NCI-H1436 (cell line): Measurements from ENCODE around the gene TICAM2.

Experiments
- DNase-seq: peaks from one replicate; lab custom pipeline; 2025; lab: John Stamatoyannopoulos, UW

The TICAM2 gene

GRCh38 chr5:115607935-115608334 lies 5.7 kb upstream of the TICAM2 start:
- DNase-seq = no peak

- DNase-seq = no peak
These were observed 3.2 kb upstream of the TICAM2 start for GRCh38 chr5:115605436-115605835.

- no peak for DNase-seq
These were observed 379 bp upstream of the TICAM2 start for GRCh38 chr5:115602591-115603125.

GRCh38 chr5:115600766-115601165 lies 1.5 kb downstream of the TICAM2 start:
- DNase-seq = no peak

- DNase-seq = no peak
These were observed 2.4 kb downstream of the TICAM2 start for GRCh38 chr5:115599924-115600323.

GRCh38 chr5:115599502-115599901 lies 2.8 kb downstream of the TICAM2 start:
- DNase-seq = no peak

- DNase-seq = no peak
These were observed 7.9 kb downstream of the TICAM2 start for GRCh38 chr5:115594128-115595047.

- no peak for DNase-seq
These were observed 13.2 kb downstream of the TICAM2 start for GRCh38 chr5:115589043-115589442.

- DNase-seq = no peak
These were observed 13.6 kb downstream of the TICAM2 start for GRCh38 chr5:115588640-115589039.

GRCh38 chr5:115586525-115587146 lies 15.6 kb downstream of the TICAM2 start:
- DNase-seq = peak; percentile 14

- DNase-seq = no peak
These were observed 17.0 kb downstream of the TICAM2 start for GRCh38 chr5:115585265-115585664.

- DNase-seq = no peak
These were observed 17.8 kb downstream of the TICAM2 start for GRCh38 chr5:115584501-115584900.

GRCh38 chr5:115583474-115583873 lies 18.8 kb downstream of the TICAM2 start:
- DNase-seq = no peak

- no peak for DNase-seq
These were observed 21.3 kb downstream of the TICAM2 start for GRCh38 chr5:115580941-115581340.

- no peak for DNase-seq
These were observed 22.5 kb downstream of the TICAM2 start for GRCh38 chr5:115579747-115580173.

GRCh38 chr5:115579216-115579615 lies 23.1 kb downstream of the TICAM2 start:
- no peak for DNase-seq

GRCh38 chr5:115578657-115579056 lies 23.6 kb downstream of the TICAM2 start:
- no peak for DNase-seq

- no peak for DNase-seq
These were observed 24.5 kb downstream of the TICAM2 start for GRCh38 chr5:115577741-115578140.

GRCh38 chr5:115577329-115577728 lies 24.9 kb downstream of the TICAM2 start:
- DNase-seq = no peak

GRCh38 chr5:115575167-115576070 lies 26.9 kb downstream of the TICAM2 start:
- DNase-seq = no peak

- no peak for DNase-seq
These were observed 29.1 kb downstream of the TICAM2 start for GRCh38 chr5:115573133-115573532.

- DNase-seq = no peak
These were observed 30.8 kb downstream of the TICAM2 start for GRCh38 chr5:115571441-115571878.
